ENCODE measurements around the gene ETF1.

The ETF1 gene

DNA sequence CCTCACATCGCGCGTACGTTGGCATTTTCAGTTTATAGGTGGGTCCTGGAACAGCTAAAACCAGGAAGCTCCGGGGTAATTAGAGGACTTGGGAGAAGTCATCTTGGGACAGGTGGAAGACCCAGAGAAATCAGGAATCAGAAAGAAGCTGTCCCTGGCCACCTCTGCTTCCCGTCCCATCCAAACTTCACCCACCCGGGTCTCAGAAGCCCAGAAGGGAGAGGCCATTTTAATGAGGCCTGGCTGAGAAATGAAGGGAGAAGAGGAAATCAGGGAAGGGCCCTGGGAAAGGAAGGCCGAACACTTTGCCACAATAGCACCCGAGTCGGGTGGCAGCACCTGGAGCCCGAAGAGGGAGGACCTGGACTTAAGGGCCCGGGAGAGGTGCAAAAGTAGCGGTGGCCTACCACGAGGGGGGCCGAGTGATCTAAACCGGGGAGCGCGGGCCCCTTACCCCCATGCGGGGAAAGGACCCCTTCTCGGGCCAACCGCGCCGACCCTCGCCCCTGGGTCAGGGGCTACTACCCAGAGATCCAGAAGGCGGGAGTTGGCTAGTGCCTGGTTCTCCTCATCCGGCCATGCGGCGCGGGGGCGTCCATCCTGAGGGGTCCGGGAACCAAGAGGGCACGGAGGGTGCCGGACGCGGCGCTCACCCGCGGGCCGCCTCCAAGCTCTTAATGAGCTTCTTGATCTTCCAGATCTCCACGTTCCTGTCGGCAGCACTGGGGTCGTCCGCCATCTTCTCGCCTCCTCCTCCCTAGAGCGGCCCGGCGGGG lies 668 bp downstream of the ETF1 start:
- DNase-seq (ENCODE audit: low read depth in 2 of 2), result peak in 1 of 2 donors; percentile 15
- TF ChIP-seq, protein P1, sequence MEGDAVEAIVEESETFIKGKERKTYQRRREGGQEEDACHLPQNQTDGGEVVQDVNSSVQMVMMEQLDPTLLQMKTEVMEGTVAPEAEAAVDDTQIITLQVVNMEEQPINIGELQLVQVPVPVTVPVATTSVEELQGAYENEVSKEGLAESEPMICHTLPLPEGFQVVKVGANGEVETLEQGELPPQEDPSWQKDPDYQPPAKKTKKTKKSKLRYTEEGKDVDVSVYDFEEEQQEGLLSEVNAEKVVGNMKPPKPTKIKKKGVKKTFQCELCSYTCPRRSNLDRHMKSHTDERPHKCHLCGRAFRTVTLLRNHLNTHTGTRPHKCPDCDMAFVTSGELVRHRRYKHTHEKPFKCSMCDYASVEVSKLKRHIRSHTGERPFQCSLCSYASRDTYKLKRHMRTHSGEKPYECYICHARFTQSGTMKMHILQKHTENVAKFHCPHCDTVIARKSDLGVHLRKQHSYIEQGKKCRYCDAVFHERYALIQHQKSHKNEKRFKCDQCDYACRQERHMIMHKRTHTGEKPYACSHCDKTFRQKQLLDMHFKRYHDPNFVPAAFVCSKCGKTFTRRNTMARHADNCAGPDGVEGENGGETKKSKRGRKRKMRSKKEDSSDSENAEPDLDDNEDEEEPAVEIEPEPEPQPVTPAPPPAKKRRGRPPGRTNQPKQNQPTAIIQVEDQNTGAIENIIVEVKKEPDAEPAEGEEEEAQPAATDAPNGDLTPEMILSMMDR (IDR thresholded peaks at IDR 0.05; ENCODE audit: low read depth, low read length), result no peak
- H3K4me3 ChIP-seq (replicated peaks in 1 of 2; ENCODE audit: low read depth in 2 of 2, low read length in 2 of 2), result peak overlapping the region; percentile 99

DNA sequence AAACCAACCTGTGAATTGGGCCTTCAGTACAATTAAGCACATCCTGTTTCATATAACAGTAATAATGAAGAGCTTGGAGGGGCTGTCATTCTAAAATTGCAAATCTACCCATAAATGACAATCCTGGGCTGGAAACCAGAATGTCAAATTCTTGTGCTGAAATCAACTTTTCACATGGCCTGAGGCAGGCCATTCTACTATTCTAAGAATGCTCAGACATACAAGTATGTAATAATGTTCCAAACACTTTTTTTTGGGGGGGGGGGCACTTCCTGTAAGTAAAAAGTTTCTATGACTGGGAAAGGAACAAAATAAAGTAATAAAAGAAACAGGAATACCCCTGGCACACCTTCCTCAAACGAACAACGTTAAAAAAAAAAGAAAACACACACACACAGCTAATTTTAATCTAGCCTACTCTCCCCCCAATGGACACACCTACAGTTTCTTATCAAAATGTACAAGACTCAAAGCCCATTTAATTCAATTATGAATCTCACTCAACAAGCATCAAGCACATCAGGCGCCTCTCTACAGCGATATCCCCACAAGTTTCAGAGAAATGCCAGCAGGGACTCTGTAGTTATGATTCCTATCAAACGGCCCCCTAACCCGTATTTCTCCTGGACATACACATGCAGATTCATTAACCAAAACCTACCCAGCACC lies 1.4 kb downstream of the ETF1 start:
- DNase-seq (ENCODE audit: low read depth in 2 of 2), result peak in 1 of 2 donors; percentile 37
- H3K4me3 ChIP-seq (replicated peaks in 1 of 2; ENCODE audit: low read depth in 2 of 2, low read length in 2 of 2), result peak overlapping the region; percentile 99
- TF ChIP-seq, protein P1 (IDR thresholded peaks at IDR 0.05; ENCODE audit: low read depth, low read length), result no peak

DNA sequence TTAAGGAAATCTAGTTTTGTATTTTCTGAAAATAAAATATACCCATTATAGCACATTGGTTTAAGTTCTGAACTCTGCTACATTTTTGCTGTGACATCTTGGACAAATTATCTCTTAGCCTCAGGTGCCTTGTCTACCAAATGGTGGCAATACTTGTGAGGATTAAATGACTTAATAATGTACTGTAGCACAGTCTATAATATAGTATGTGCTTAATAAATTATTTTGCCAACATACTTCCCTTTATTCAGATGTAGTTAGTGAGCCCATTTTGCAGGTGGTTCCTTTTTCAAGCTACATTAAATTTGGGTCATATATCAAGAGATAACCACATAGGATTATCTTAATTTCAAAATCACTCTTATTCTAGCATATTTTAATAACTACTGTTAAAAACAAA lies 3.2 kb downstream of the ETF1 start:
- TF ChIP-seq, protein P1 (IDR thresholded peaks at IDR 0.05; ENCODE audit: low read depth, low read length), result no peak
- no peak for DNase-seq (ENCODE audit: low read depth in 2 of 2)
- H3K4me3 ChIP-seq (replicated peaks in 1 of 2; ENCODE audit: low read depth in 2 of 2, low read length in 2 of 2), result no peak overlapping the region

DNA sequence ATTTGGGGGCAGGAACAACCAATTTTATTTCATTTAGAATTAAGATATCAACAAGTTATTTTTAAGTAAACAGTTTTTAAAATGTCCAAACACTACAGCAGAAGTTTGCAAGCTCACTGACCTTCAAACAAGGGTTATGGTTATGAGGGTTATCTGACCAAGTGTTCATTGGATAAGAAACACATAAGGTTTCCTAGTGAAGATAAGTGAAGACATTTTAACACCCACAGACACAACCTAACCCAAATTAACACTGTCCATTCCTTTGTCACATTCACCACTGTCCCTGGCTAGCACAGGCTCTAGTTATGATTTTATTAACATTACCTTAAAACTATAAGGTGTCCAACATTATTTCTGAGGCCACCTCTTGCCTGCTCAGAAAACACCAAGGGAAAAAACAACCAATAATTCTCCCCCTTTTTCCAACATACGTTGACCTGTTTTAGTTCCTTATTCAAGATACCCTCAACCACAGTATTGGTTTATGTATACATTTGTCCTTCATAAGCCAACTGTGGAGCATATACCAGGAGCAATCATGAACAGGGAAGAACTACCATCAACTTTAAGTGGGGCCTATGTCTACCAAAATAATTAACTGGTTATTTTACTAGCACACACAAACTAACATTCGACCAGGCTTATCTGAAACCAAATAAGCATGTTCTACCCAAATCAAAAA lies 4.0 kb downstream of the ETF1 start:
- no peak overlapping the region for H3K4me3 ChIP-seq (replicated peaks in 1 of 2; ENCODE audit: low read depth in 2 of 2, low read length in 2 of 2)
- no peak for DNase-seq (ENCODE audit: low read depth in 2 of 2)
- TF ChIP-seq, protein P1 (IDR thresholded peaks at IDR 0.05; ENCODE audit: low read depth, low read length), result no peak

DNA sequence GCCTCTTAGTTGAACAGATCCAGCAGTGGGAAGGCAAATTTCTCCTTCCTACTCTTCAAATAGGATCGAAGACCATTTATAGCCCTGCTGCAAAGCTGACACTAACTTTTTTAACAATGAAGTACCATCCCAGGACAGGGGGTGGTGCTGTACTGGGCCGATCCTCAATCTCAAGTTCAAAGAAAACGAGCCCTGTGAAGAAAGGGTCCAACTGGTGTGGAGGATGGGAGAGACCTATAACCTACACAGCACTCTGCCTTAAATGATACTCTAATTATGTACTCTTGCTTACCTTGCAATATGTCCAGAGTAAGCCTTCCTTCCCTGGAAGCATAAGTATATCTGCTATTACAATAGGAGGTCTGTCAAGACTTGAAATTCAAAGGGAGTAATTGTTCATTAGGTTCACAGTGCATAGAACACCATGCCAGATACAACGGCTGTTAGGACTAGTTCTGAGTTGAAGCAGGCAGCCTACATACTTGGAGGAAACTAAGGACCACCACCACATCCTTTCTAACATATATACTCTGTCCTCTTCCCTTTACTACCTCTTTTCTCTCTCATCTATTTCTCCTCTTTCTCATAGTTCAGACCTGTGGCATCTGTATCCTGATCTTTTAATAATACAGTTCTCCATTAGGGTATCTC lies 6.2 kb downstream of the ETF1 start:
- H3K4me3 ChIP-seq (replicated peaks in 1 of 2; ENCODE audit: low read depth in 2 of 2, low read length in 2 of 2), result no peak overlapping the region
- TF ChIP-seq, protein P1 (IDR thresholded peaks at IDR 0.05; ENCODE audit: low read depth, low read length), result peak; percentile 54
- peak; percentile 23 to 35 for DNase-seq (ENCODE audit: low read depth in 2 of 2)

DNA sequence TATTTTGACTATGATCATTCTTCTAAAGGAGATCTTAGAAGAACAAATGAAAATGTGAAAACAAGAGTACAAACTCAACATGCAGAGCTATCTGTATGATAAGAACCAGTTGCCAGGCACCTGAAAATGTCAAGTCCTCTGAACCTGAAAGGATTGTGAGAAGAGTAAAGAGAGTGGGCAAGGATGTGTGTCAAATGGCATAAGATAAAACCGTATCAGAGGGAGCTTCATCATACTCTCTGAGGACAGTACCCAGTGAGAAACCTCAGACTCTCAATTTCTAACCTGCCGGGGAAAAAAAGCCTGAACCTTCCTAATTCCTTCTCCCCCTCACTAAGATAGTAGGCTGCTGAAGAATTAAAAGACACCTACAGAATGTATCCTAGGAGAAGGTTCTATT lies 6.8 kb downstream of the ETF1 start:
- no peak for DNase-seq (ENCODE audit: low read depth in 2 of 2)
- no peak overlapping the region for H3K4me3 ChIP-seq (replicated peaks in 1 of 2; ENCODE audit: low read depth in 2 of 2, low read length in 2 of 2)
- TF ChIP-seq, protein P1 (IDR thresholded peaks at IDR 0.05; ENCODE audit: low read depth, low read length), result no peak
